Effector CD8-positive, alpha-beta T cell (primary cell): Measurements from ENCODE around the gene NAALADL2.
"Not testable (repeated sequence)": the region's sequence is repeated elsewhere in the genome, so short reads cannot be mapped to it uniquely, and the experiment has no call there.

Experiments
- DNase-seq: peaks from one replicate; lab custom pipeline; 2025; lab: John Stamatoyannopoulos, UW

Gene NAALADL2

DNA sequence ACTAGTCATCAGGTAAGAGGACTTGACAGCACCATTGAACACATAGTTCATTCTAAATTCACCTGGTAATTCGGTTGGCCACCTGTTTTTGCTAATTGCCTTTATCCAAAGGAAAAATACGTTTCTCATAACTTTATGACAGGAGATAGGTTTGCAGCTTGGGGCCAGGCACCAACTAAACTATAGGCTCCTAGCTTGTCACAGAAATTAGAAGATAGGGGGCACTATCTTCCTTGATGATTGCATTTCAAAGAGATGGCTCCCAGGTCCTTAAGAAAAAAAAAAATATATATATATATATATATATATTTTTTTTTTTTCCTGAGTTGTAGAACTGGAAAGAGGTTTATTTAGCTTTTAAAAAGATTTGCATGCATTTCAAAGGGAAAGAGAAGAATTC lies 563.6 kb downstream of the NAALADL2 start:
- DNase-seq = no peak

DNA sequence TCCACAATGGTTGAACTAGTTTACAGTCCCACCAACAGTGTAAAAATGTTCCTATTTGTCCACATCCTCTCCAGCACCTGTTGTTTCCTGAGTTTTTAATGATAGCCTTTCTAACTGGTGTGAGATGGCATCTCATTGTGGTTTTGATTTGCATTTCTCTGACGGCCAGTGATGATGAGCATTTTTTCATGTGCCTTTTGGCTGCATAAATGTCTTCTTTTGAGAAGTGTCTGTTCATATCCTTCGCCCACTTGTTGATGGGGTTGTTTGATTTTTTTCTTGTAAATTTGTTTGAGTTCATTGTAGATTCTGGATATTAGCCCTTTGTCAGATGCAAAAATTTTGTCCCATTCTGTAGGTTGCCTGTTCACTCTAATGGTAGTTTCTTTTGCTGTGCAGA lies 564.7 kb downstream of the NAALADL2 start:
- not testable (repeated sequence) for DNase-seq

DNA sequence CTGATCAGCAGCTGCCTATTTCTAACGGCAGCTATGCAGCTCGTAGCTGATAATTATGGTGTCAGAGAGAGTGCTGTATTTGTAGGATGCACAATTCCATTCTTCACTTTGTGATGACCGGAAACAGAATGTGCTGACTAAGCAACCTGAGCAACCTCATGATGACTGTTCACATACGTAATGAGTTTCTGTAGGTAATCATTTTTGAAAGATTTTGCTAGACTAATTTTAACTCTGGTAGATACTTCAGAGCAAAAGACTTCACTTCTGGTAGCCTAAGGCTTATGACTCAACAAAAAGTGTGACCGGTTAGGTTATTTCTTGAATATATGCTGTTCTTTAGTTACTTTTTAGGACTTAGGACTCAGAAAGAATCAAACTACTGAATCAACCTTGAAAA lies 567.7 kb downstream of the NAALADL2 start:
- no peak for DNase-seq

DNA sequence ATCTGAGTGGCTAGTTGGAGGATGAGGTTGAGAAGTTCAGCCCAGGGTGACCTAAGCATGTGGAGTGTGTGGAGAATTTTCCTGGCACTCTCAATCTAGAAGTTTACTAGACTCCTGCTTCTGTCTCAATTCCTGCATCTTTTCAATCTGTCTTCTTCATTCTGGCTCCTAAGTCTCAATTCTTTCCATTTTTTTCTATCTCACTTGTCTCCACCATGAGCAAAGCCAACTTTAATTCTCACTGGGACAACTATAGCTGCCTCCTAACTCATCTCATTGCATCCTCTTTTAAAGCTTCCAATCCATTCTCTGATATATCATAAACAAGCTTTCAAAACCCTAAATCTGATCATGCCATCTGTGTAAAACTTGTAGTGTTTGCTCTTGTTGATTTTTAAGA lies 569.3 kb downstream of the NAALADL2 start:
- DNase-seq = no peak

DNA sequence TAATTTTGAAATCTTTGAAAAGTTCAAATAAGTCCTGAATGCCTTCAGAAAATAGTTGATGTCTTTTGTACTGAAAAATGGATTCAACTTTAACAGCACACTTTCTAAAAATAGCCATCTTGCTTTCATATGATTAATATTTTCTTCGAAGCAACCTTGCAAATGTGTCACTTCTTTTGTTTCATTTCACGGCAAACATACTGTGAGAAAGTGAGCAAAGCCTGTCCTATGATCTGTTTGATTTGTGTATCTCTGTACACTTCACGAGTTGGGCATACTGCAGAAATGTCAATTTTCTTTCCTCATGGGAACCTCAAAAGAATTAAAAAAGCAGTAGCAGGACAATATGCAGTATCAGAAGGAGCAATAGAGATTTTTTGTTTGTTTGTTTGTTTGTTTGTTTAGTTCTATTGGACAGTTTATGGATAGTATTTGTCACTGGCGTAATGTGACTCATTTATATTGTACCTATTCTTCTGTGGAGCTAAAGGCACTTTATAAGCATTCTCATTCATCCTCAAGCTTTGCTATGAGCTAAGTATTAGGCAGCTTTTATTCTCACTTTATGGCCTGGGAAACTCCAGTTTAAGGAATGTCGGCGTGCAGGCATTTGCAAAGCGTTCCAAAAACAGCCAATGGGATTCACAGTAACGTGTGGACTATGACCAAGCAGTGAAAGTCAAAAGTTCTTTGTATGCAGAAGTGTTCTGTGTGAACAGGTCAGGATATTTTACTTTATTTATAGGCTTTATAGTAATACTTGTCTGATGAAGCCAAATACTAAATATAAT lies 572.0 kb downstream of the NAALADL2 start:
- DNase-seq = no peak

DNA sequence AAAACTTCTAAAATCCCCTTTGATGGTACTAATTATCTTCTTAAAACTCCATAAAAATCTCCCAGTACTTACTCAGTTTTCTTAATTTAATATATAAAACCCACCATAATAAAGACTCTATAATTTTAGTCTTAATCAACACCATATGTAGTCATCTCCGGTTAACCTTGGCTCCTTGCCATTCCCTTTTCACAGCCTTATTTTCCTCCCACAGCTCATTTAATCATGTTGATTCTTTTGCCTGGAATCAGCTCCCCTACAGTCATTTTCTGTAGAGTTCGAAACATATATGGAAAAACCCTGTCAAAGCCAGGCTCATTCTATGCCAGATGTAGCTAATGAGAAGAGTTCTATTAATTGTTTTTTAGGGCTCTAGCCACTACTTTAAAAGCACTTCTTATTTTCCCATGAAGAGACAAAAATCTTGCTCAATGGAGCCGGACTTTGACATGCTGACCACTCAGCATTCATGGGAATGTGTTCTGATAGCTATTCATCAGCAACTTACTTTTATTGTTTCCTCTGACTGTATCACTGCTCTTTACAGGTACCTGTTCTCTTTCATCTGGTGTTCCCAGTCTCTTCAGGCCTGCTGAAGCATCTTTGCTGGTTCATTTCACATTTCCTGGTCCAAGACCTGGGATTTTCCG lies 573.4 kb downstream of the NAALADL2 start:
- DNase-seq = no peak

DNA sequence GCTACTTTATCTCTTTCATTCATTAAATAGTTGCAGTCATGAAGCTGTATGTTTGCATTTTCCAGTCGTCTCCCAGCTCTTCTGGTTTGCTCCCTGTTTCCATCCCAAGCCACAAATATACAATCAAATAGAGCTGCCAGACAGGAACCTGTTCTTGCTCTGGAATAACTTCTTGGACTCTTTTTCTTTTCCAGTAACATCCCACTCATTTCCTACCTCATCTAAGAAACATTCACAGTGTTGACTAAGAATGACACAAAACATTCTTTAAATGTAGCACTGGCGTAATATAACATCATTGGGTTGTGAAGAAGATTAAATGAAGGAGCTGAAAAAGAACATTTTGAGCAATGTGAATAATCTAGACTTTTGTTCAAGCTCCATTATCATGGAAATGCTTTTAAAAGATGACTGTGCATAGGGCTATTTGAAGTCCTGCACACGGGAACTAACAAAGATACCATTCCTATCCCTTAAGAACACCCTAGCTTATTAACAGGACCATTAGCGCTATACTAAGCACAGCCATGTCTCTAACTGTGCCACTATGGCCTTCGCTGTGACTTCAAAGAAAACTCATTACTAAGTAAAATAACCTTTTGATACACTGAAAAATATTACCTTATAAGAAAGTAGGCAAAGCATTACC lies 574.0 kb downstream of the NAALADL2 start:
- no peak for DNase-seq

DNA sequence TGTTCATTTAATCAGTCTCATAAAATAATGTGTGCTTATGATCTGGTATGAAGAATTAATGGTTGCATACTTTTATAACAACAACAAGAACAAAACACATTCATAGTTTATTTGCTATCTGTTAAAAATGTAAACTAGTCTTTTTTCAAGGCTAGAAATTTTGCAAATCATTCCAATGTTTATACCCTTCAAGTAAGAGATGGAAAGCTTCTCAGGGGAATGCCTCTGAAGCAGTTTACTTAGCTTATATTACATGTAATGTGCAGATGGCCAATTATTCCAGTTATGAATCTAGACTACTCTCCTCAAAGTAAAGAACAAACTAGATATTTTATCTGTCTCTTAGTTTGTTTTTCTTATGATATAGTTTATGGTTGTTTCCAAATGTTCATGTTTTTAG lies 575.4 kb downstream of the NAALADL2 start:
- DNase-seq = no peak

DNA sequence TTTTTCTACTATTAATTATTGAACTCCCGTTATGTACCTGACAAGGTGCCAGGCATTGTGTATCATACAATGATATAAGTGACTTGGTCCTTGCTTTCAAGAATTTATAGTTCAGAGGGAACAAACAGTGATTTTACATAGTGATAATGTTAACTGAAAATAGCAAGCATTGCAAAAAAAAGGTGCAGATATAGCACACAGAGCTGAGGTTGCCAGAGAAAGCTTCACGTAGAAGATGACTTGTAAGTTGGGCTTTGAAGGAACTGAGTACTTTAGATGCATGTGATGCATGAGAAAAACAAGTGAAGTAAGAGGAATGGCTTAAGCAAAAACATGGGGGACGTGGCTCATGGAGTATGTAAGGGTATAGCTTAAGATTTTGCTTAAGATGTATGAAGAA lies 584.5 kb downstream of the NAALADL2 start:
- DNase-seq = no peak

DNA sequence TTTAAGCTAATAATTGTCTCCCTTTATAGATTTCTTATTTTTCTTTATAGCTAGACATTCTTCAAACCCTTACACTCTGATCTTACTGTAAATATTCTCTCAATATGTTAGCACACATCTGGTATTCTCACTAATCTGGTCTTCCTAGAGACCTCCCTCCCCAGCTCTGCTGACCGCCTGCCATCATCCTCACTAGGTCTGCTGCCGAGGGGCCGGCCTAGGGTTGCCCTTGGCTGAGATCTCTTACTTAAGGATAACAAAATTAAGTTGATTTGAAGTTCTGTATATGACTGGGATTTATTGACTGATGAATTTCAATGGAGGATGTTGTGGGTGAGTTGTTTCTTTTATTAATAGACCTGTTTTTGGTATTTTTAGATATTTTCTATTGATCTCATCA lies 586.6 kb downstream of the NAALADL2 start:
- no peak for DNase-seq

DNA sequence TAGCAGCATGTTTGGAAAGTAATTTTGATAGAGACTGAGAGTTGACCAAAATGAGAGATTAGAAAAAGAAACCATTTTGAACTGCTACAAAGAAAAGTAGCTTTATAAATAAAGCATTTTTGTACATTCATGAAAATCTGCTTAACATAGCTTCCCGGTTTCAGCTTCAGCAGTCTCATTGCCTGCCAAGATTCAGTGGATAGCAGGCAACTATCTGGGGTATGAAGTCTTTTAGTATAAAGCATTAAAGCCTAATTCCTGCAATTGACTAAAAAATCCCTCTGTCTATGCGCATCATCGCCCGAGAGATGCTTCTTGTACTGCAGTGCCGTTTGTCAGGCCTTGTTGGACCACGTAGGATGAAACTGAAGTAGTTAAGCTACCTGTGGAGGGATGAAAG lies 588.4 kb downstream of the NAALADL2 start:
- DNase-seq = no peak

DNA sequence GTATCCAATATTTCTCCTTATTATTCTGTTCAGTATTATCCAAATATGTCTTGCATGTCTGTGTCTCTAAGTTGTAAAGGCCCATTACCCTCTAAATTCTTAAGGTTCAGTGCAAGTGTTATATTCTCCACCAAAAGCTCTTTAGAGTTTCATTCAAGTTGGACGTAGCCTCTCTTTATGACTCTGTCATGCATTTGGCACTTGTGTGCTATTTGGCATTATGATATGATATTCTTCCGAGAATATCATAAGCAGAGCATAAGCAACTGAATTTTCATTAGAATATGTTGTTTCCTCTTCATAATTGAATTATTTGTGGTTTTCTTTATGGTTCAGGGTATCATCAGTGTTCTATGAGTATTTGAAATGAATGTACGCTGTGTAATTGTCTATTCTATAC lies 594.2 kb downstream of the NAALADL2 start:
- no peak for DNase-seq

DNA sequence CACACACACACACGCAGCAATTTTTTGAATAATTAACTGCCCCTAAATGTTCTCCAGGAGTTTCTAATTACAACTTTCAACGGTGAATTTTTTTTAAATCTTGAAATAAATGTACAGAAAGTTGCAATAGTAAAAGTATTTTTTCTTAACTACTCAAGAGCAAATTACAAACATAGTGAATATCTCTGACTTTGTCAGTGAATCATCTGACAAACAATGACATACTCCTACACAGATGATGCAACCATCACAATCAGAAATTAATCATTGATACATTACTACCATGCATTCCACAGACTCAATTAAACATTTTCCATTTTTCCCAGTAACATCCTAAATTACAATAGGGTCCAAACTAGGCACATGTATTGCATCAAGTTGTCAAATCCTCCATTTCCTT lies 597.3 kb downstream of the NAALADL2 start:
- no peak for DNase-seq

DNA sequence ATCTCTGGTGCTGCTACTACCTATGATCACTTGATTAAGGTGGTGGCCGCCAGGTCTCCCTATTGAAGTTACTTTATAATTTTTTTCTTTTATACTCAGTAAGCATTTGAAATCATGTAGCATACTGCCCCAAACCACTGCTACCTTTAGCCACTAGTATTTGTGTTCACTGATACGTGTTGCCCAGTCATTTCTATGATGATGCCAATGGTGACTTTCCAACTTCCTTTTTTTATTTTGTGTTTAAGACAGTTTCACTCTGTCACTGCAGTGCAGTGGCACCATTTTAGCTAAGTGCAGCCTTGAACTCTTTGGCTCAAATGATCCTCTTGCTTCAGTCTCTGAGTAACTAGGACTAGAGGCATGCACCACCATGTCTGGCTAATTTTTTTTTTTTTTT lies 598.2 kb downstream of the NAALADL2 start:
- DNase-seq = no peak

DNA sequence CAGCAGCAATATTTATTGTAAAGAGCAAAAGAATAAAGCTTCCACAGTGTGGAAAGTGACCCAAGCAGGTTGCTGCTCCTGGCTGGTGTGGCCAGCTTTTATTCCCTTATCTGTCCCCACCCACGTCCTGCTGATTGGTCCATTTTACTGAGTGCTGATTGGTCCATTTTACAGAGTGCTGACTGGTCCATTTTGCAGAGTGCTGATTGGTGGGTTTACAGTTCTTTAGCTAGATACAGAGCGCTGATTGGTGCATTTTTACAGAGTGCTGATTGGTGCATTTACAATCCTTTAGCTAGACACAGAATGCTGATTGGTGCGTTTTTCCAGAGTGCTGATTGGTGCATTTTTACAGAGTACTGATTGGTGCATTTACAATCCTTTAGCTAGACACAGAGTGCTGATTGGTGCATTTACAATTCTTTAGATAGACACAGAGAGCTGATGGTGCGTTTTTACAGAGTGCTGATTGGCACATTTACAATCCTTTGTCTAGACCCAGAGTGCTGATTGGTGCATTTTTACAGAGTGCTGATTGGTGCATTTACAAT lies 601.8 kb downstream of the NAALADL2 start:
- not testable (repeated sequence) for DNase-seq

DNA sequence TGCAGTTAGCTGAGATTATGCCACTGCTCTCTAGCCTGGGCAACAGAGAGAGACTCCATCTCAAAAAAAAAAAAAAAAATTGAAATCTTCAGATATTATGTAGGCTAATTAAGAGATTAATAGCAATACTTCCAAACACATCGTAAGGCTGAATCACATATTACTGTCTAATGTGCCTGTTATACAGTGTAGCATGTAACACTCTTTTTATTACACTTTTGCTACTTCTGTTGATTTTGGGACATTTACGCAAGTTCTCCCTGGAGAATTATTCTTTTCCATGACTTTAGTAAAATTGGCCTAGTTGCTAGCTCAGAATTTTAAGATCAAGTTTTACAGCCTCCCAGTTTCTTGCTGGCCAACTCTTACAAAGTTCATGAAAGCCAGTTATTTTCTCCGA lies 605.2 kb downstream of the NAALADL2 start:
- DNase-seq = no peak

DNA sequence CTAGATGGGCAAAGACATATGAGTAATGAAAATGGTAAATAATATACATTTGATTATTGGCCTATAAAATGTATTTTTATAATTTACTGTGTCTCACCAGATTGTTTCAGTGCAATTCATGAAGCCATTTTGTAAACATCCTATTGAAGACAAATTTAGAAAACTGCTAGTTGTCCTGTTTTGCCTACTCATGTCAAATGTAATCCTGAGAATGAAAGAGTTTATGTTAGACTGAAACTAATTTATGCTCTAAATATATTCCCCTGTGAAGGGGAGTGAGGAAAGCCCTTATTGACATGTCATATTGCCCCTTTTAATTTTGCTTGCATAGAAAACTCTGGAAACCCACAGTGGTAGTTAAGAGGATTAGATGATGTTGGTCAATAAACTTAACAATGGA lies 610.0 kb downstream of the NAALADL2 start:
- DNase-seq = no peak

DNA sequence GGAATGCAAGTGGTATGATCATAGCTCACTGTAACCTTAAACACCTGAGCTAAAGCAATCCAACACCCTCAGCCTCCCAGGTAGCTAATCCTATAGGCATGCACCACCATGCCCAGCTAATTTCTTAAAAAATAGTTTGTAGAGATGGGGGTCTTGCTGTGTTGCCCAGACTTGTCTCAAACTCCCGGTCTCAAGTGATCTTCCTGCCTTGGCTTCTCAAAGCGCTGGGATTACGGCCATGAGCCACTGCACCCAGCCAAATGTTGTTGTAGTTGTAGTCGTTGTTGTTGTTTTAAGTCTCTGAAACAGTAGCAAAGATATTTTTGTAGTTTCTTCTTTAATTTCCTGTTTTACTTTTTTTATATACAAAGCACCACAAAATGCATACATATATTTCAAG lies 616.6 kb downstream of the NAALADL2 start:
- no peak for DNase-seq

DNA sequence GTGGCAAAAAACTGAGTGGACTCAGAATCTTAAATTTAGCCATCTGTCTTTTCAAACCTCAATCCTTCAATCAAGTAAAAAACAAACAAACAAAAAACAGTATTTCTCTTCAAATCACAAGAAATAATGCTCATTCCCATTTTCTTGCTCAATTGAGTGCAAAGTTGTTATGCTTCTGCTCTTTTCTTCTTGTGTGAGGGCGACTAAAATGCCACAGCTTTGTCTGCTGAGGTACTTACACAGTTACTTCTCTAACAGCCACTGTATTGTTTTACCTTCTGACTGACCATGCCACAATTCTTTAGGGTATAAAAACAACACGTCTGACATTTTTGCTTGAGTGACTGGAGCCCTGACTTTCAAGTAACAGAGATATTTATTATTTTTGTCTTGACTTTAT lies 617.4 kb downstream of the NAALADL2 start:
- no peak for DNase-seq

DNA sequence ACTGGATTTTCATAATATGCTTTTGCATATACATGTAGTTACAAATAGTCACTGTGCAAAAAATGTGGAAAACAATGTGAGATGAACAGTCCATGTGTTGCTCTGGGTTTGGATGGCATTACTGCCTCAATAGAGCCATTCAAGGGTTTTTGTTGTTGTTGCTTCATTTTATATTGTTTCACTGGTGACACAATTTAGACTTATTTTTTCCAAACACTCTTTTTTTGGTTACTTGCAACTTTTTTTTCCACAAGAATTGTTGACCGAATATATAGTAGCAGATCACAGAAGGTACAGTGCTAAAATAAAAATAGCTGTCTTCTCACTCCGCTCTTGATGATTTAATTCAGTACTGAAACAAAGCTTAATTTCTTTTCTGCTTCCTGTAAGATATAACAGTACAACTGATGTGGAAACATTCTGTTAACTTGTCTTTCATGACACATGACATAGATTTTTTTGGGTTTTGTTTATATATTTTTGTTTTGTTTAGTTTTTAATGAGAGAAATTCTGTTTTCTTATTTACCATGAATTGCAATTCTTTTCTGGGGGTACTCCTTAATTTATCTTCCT lies 618.6 kb downstream of the NAALADL2 start:
- no peak for DNase-seq

DNA sequence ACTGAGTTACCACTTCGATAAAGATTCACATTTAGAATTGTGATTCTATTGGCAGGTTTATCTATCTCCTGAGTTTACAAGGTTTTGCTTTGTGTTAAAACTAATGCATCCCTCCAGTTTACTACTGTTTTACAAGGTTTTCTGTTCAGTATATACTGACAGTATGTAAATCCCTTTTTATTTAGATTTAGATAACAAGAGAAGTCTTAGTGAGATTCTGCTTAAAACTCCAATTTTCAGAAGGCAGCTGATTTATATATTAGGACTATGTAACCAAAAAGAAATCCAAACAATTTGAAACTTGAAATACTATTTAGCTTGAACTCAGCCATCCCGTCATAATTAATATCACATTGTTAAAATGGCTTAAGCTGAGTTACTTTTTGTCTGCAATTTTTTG lies 619.2 kb downstream of the NAALADL2 start:
- DNase-seq = no peak

DNA sequence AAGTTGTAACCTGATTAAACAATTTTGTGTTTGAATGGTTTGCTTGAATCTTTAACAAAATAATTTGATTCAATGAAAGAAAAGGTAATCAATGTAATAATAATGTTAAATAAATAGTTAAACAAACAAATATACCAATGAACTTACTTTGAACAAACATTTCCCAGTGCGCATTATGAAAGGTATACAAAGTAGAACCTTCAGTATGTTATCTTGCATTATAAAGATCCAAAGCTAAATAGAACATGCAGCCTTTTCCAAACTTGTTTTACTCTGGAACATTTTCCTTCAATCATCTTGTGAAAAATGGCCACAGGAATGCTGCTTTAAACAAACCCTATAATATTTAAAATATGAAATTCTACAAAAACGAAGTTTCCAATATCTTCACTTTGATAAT lies 620.0 kb downstream of the NAALADL2 start:
- DNase-seq = no peak

DNA sequence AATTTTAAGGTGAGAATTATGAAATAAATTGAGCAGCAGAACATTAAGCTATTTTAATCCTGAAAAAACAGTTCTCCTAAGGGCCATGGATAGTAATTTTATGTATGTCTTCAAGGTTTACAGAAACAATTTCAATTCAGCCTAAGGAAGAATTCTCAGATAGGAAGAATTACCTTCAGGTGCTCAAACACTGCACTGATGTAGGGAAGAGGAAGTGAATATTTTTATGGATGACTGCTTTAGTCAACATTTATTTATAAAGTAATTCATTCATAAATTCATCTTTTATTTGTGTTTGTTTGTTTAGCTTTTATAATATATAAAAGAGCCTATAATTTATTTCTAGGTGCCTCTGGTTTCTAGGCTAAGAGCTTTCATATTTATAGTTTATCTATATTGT lies 620.7 kb downstream of the NAALADL2 start:
- DNase-seq = no peak
